ENCODE measurements around the gene ANKHD1.
A peak's percentile ranks its signal among the peaks of the same experiment; 100 is the strongest.

Gene ANKHD1

GRCh38 chr5:140371356-140372151 lies 30.1 kb upstream of the ANKHD1 start:
- no peak for DNase-seq

GRCh38 chr5:140372971-140373487 lies 28.6 kb upstream of the ANKHD1 start:
- DNase-seq = peak; percentile 85

- no peak for DNase-seq
Measured at GRCh38 chr5:140381351-140381750, 20.3 kb upstream of the ANKHD1 start.

GRCh38 chr5:140381972-140382371 lies 19.7 kb upstream of the ANKHD1 start:
- no peak for DNase-seq

- no peak for DNase-seq
Measured at GRCh38 chr5:140382866-140383265, 18.8 kb upstream of the ANKHD1 start.

- no peak for DNase-seq
Measured at GRCh38 chr5:140383300-140383699, 18.3 kb upstream of the ANKHD1 start.

- DNase-seq = no peak
Measured at GRCh38 chr5:140388052-140388451, 13.6 kb upstream of the ANKHD1 start.

- DNase-seq = peak; percentile 23
Measured at GRCh38 chr5:140391312-140391711, 10.3 kb upstream of the ANKHD1 start.

GRCh38 chr5:140391732-140392131 lies 9.9 kb upstream of the ANKHD1 start:
- no peak for DNase-seq

- DNase-seq = no peak
Measured at GRCh38 chr5:140393738-140394137, 7.9 kb upstream of the ANKHD1 start.

GRCh38 chr5:140398379-140398811 lies 3.2 kb upstream of the ANKHD1 start:
- no peak for DNase-seq

GRCh38 chr5:140399979-140400729 lies 1.5 kb upstream of the ANKHD1 start:
- DNase-seq = no peak

- peak; percentile 96 for DNase-seq
Measured at GRCh38 chr5:140400730-140401361, 787 bp upstream of the ANKHD1 start.

GRCh38 chr5:140402258-140403074 lies 833 bp downstream of the ANKHD1 start:
- DNase-seq = peak; percentile 30

GRCh38 chr5:140403613-140404012 lies 2.0 kb downstream of the ANKHD1 start:
- no peak for DNase-seq

GRCh38 chr5:140408750-140409241 lies 7.2 kb downstream of the ANKHD1 start:
- no peak for DNase-seq

GRCh38 chr5:140413230-140413629 lies 11.6 kb downstream of the ANKHD1 start:
- DNase-seq = no peak

- DNase-seq = no peak
Measured at GRCh38 chr5:140417235-140417634, 15.6 kb downstream of the ANKHD1 start.

GRCh38 chr5:140418862-140419520 lies 17.4 kb downstream of the ANKHD1 start:
- no peak for DNase-seq

GRCh38 chr5:140420226-140420570 lies 18.6 kb downstream of the ANKHD1 start:
- DNase-seq = no peak

- no peak for DNase-seq
Measured at GRCh38 chr5:140420665-140421361, 19.2 kb downstream of the ANKHD1 start.
